Suppressor macrophage treated with lipopolysaccharide for 4 hours (primary cell): ENCODE results near the gene DIABLO.
"Not testable (repeated sequence)": the region's sequence is repeated elsewhere in the genome, so short reads cannot be mapped to it uniquely, and the experiment has no call there.

Experiments
- DNase-seq: peaks from one replicate; pipeline ENCODE4 v3.0.0-alpha.2; 2020

DIABLO gene

DNA sequence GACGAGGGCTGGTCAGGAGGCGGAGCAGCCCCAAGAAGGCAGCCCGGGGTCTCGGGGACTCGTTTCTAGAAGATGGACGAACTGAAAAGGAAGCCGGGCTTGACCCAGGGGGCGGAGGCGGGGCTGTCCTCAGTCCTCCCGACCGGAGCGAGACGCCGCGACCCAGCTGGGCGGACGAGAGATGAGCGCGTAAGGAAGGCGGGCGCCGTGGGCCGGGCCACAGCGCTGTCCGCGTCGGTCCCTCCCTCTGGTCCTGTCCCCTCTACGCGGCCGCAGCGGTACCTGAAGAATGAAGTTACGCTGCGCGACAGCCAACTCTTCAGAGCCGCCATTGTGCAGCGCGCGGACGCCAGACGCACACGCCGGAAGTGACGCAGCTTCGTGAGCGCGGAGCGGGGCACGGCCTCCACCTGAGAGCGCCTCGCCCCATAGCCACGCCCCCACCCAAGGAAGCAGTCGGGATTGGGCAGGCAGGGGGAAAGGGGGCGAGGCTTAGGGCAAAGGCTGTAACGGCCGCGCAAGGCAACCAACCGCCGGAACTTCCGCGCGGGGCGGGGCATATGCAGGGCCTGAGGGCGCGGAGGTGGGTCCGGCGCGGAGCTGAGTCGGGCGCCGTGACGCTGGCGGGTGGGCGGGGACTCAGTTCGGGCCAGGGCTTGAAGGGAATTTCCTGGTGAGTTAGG, at the start of gene DIABLO:
DIABLO (minus strand) TSS at position 370 of the 683 bp plus-strand sequence; CDS start at position 332, 38 bp downstream.
- peak; percentile 100 for DNase-seq

DNA sequence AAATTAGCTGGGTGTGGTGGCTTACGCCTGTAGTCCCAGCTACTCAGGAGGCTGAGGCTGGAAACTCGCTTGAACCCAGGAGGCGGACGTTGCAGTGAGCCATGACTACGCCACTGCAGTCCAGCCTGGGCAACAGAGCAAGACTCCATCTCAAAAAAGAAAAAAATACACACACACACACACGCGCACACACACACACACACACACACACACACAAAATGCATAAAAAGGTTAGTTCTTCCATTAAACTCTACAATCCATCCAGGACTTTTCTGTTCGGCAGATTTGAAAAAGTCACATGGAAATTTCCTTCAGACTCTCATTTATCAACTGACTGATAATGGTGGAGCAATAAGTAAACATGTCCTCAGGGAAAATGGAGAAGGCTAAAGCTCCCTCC, 49.6 kb upstream of the DIABLO start:
- DNase-seq, result no peak

GRCh38 chr12:122266230-122266901, 40.5 kb upstream of the DIABLO start, which contains the start of gene VPS33A:
TSS of gene VPS33A (minus strand) at chr12:122266494. CDS start at chr12:122266408, 86 bp downstream.
- peak; percentile 96 for DNase-seq

GRCh38 chr12:122265886-122266229, 40.0 kb upstream of the DIABLO start:
- DNase-seq, result no peak

DNA sequence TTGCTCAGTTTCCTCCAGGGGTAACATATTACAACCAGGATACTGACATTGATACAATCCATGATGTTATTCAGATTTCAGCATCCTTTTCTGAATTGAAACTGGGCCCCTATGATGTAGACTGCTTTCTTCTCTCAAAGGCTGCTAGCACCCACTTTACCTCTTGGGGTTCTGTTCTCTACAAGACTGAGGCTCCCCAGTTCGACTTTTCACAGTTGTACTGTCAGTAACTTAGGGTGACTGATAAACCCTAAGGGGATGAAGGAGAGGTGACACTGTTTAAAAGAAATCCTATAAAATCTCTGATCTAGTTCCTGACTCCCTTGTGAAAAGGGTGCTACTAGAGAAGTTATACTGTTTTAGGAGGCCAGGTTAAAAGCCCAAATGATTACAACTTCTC, 39.6 kb upstream of the DIABLO start:
- no peak for DNase-seq

GRCh38 chr12:122260735-122261134, 34.9 kb upstream of the DIABLO start:
- DNase-seq, result not testable (repeated sequence)

DNA sequence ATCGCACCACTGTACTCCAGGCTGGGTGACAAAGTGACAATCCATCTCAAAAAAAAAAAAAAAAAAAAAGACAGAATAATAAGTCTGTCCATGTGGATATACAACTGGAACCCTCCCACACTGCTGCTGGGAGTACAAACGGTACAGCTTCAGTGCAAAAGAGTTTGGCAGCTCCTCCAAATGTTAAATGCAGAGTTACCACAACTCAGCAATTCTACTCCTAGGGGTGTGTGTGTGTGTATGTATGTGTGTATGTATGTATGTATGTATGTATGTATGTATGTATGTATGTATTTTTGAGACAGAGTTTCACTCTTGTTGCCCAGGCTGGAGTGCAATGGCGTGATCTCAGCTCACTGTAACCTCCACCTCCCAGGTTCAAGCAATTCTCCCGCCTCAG, 33.1 kb upstream of the DIABLO start:
- not testable (repeated sequence) for DNase-seq

- DNase-seq, result not testable (repeated sequence)
Measured at GRCh38 chr12:122258462-122258861, 32.6 kb upstream of the DIABLO start.

- DNase-seq, result no peak
Measured at GRCh38 chr12:122250536-122250935, 24.7 kb upstream of the DIABLO start.

DNA sequence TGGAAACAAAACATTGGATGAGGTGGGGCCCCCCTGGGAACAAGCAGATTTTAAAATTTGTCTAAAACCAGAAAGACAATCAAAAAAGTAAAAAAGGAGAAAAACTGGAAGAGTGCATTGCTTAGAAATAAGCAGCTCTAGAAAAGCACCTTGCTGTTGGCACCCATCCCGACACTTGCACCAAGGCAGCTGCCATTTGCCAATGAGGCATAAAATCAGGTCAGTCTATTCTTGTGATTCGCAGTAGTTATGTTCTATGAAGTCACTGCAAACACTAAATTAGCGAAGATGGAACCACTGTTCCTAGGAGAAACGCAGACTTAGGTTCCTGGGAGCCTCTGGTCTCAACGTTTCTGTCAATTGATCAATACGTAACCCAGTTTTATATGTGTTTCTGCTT, 24.2 kb upstream of the DIABLO start:
- no peak for DNase-seq

GRCh38 chr12:122245553-122245952, 19.7 kb upstream of the DIABLO start:
- no peak for DNase-seq

GRCh38 chr12:122244565-122245371, 18.9 kb upstream of the DIABLO start:
- no peak for DNase-seq

GRCh38 chr12:122243965-122244364, 18.1 kb upstream of the DIABLO start:
- DNase-seq, result no peak

- no peak for DNase-seq
Measured at GRCh38 chr12:122238861-122239260, 13.0 kb upstream of the DIABLO start.

GRCh38 chr12:122235741-122236140, 9.9 kb upstream of the DIABLO start:
- peak; percentile 8 for DNase-seq

- DNase-seq, result no peak
Measured at GRCh38 chr12:122232691-122233090, 6.8 kb upstream of the DIABLO start.

DNA sequence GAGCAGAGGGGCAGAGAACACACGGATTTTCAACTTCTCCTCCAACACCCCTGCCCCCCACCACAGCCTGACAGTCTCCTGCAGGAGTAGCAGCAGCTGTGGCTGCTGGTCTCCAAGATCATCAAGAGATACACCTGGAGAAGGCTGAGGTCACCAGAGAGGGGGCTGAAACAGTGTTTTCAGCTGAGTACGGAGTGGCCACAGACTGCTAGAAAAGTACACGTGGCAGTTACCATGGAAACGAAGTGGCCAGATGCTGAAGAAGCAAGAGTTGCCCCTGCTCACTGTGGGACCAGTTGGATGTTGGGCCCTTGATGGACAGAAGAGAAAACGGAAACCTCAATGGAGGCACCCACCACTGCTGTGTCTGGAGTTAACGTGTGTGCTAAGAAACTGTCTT, 4.9 kb upstream of the DIABLO start:
- DNase-seq, result no peak

- no peak for DNase-seq
Measured at GRCh38 chr12:122228092-122228491, 2.2 kb upstream of the DIABLO start.

DNA sequence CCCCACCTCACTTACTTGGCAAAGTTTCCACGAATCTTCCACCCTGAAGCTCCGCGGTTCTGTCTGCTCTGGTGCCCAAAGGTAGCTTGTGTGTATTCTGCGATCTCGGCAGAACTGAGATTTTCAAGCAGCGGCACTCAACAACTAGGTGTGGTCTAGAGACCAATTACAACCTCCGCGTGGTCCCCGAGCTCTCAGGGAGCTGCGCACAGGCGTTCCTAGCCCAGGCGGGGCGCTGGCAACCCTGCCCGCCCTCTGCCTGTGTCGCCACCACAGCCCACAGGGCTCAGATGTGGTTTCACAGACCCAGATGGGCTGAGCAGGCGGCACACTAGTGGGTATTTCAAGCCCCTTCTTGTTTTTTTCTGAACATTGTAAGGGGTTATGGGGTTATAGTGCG, 1.5 kb upstream of the DIABLO start:
- no peak for DNase-seq

DNA sequence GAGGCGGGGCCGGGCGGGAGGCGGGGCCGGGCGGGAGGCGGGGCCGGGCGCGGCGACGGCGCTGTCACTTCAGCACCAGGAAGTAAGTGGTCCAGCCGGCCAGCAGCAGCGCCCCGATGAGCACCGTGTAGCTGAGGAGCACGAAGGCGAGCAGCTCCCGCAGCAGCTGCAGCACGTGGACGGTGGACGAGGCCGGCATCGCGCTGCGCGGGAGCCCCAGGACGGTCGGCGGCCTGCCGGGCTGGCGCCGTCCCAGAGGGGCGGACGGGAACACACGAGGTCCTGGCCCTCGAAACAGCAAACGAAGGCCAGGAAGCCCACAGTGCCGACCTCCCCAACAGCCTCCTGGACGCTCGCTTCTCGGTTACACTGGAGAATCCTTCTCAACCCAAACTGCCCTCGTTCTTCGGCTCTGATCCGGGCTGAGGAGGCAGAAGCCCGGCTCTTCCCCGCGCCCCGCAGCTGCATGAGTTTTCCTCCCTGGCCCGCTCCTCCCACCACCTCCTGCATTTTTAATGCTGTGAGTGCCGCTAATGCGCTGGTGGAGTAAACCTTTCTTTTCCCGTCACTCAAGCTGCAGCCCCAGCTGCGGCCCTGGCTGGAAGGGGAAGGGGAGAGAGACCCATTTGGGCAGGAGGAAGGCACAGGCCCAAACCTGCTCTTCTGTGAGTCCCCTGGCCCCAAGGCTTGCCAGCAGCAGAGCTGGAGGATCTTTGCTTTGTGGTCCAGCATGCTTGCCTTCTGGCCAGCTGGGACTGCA, 694 bp upstream of the DIABLO start:
- no peak for DNase-seq

DNA sequence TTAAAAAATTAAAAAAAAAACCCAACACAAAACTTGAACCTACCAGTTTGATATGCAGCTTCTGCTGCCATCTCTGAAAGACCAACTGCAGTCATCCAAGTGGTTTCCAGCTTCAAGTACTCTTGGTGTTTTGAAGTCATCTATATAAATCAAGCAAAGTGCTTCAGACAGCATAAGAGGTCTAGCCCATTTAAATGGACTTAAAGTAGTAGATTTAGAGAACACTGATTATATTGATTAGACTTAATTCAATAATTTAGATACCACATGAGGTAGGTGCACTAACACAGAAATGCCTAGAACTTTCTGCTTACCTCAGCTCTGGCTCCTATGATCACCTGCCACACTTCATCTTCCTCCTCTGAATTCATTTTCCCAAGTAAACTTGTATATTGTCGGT, 9.4 kb downstream of the DIABLO start:
- DNase-seq, result no peak

GRCh38 chr12:122215771-122216170, 10.1 kb downstream of the DIABLO start:
- peak; percentile 42 for DNase-seq
